ENCODE data around the gene LTBP1. TPM values are rescaled to one million over a fixed set of nuclear protein-coding genes. Genes with fewer than 3 reads are reported as not detected.

The LTBP1 gene
- total and polyA plus RNA-seq, 2 of the 13 experiments (the other 11 are each of a cell fraction or from before 2014, with no cell fraction given): 0.12 to 0.22 TPM

DNA sequence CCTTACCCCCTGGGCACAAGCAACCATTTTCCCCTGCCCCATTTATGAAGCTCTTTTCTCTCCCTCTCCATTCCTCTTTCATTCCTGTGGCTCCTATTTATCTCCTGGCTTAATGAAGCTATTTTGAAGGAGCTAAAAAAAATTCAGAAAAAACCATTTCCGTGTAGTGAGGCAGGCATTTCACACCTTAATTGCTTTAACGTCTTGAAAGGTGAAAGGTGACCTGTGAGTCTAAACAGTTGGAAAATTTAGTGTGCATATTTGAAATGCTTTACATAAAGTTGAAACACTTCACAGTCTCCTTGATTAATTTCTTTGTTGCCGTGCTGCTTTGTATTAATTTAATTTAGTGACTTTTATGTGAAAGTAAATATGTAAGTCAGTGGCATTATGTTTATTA, 83.6 kb downstream of the LTBP1 start:
- BruUV-seq (replicated peaks): no TSS peak
- TF ChIP-seq, protein P1, sequence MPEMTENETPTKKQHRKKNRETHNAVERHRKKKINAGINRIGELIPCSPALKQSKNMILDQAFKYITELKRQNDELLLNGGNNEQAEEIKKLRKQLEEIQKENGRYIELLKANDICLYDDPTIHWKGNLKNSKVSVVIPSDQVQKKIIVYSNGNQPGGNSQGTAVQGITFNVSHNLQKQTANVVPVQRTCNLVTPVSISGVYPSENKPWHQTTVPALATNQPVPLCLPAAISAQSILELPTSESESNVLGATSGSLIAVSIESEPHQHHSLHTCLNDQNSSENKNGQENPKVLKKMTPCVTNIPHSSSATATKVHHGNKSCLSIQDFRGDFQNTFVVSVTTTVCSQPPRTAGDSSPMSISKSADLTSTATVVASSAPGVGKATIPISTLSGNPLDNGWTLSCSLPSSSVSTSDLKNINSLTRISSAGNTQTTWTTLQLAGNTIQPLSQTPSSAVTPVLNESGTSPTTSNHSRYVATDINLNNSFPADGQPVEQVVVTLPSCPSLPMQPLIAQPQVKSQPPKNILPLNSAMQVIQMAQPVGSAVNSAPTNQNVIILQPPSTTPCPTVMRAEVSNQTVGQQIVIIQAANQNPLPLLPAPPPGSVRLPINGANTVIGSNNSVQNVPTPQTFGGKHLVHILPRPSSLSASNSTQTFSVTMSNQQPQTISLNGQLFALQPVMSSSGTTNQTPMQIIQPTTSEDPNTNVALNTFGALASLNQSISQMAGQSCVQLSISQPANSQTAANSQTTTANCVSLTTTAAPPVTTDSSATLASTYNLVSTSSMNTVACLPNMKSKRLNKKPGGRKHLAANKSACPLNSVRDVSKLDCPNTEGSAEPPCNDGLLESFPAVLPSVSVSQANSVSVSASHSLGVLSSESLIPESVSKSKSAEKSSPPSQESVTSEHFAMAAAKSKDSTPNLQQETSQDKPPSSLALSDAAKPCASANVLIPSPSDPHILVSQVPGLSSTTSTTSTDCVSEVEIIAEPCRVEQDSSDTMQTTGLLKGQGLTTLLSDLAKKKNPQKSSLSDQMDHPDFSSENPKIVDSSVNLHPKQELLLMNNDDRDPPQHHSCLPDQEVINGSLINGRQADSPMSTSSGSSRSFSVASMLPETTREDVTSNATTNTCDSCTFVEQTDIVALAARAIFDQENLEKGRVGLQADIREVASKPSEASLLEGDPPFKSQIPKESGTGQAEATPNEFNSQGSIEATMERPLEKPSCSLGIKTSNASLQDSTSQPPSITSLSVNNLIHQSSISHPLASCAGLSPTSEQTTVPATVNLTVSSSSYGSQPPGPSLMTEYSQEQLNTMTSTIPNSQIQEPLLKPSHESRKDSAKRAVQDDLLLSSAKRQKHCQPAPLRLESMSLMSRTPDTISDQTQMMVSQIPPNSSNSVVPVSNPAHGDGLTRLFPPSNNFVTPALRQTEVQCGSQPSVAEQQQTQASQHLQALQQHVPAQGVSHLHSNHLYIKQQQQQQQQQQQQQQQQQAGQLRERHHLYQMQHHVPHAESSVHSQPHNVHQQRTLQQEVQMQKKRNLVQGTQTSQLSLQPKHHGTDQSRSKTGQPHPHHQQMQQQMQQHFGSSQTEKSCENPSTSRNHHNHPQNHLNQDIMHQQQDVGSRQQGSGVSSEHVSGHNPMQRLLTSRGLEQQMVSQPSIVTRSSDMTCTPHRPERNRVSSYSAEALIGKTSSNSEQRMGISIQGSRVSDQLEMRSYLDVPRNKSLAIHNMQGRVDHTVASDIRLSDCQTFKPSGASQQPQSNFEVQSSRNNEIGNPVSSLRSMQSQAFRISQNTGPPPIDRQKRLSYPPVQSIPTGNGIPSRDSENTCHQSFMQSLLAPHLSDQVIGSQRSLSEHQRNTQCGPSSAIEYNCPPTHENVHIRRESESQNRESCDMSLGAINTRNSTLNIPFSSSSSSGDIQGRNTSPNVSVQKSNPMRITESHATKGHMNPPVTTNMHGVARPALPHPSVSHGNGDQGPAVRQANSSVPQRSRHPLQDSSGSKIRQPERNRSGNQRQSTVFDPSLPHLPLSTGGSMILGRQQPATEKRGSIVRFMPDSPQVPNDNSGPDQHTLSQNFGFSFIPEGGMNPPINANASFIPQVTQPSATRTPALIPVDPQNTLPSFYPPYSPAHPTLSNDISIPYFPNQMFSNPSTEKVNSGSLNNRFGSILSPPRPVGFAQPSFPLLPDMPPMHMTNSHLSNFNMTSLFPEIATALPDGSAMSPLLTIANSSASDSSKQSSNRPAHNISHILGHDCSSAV (CRISPR knock-in tag; IDR thresholded peaks at IDR 0.05; ENCODE audit: borderline replicate concordance): no peak
- TF ChIP-seq REPIN1 (CRISPR knock-in tag; IDR thresholded peaks at IDR 0.05; ENCODE audit: borderline replicate concordance, low read depth) (no peak), FOXJ3 (CRISPR knock-in tag; IDR thresholded peaks at IDR 0.05; ENCODE audit: borderline replicate concordance) (no peak), NFATC3 (CRISPR knock-in tag; IDR thresholded peaks at IDR 0.05) (no peak), CCDC6 (CRISPR knock-in tag; IDR thresholded peaks at IDR 0.05) (no peak), ETV6 (CRISPR knock-in tag; conservative IDR thresholded peaks at IDR 0.05) (no peak), TP53 (CRISPR knock-in tag; conservative IDR thresholded peaks at IDR 0.05) (no peak), ZBTB38 (CRISPR knock-in tag; IDR thresholded peaks at IDR 0.05) (no peak)
- TF ChIP-seq, protein P2, sequence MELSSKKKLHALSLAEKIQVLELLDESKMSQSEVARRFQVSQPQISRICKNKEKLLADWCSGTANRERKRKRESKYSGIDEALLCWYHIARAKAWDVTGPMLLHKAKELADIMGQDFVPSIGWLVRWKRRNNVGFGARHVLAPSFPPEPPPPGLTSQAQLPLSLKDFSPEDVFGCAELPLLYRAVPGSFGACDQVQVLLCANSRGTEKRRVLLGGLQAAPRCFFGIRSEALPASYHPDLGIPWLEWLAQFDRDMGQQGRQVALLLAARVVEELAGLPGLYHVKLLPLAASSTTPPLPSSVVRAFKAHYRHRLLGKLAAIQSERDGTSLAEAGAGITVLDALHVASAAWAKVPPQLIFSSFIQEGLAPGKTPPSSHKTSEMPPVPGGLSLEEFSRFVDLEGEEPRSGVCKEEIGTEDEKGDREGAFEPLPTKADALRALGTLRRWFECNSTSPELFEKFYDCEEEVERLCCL (CRISPR knock-in tag; IDR thresholded peaks at IDR 0.05; ENCODE audit: borderline replicate concordance): no peak
- TF ChIP-seq, protein P3, sequence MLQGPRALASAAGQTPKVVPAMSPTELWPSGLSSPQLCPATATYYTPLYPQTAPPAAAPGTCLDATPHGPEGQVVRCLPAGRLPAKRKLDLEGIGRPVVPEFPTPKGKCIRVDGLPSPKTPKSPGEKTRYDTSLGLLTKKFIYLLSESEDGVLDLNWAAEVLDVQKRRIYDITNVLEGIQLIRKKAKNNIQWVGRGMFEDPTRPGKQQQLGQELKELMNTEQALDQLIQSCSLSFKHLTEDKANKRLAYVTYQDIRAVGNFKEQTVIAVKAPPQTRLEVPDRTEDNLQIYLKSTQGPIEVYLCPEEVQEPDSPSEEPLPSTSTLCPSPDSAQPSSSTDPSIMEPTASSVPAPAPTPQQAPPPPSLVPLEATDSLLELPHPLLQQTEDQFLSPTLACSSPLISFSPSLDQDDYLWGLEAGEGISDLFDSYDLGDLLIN (CRISPR knock-in tag; IDR thresholded peaks at IDR 0.05; ENCODE audit: borderline replicate concordance): no peak
- TF ChIP-seq, protein P4, sequence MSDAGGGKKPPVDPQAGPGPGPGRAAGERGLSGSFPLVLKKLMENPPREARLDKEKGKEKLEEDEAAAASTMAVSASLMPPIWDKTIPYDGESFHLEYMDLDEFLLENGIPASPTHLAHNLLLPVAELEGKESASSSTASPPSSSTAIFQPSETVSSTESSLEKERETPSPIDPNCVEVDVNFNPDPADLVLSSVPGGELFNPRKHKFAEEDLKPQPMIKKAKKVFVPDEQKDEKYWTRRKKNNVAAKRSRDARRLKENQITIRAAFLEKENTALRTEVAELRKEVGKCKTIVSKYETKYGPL (CRISPR knock-in tag; IDR thresholded peaks at IDR 0.05): no peak

More for the DNA sequence above, 83.6 kb downstream of the LTBP1 start:
- CTCF ChIA-PET (ENCODE audit: low intra/inter-chr PET ratio, low total read pairs): no interaction called here
- H3K9ac ChIP-seq (ENCODE audit: insufficient read depth, low read depth, low read length): no peak overlapping the region
- no peak overlapping the region for H2AFZ ChIP-seq (ENCODE audit: low read length)
- H3K4me3 ChIP-seq (replicated peaks in 1 of 3; ENCODE audit: insufficient read depth in 1 of 3, low read depth in 2 of 3, low read length in 3 of 3): no peak overlapping the region
- intact Hi-C loops (cut with micrococcal nuclease; ENCODE audit: unreplicated experiment) (loop anchor here (5.0 kb wide), 1 partner anchor 242 kb away; no protein-coding TSS in a partner anchor), in situ Hi-C loops (cut with HindIII; ENCODE audit: extremely low pct_ligation_motif_present, low pct_unique_long_range_greater_than_20kb) (loop anchor here (5.0 kb wide), 1 partner anchor 258 kb away; no protein-coding TSS in a partner anchor)
- POLR2A ChIA-PET: no interaction called here
- 4% methylated on average over 3 of the region's 3 CpGs for WGBS (ENCODE audit: low lambda C conversion rate)
- FAIRE-seq (no peak), ATAC-seq (no peak), DNase-seq (ENCODE audit: low spot score) (no peak)
- no peaks in the 10 kb centered on the region for H3K79me2 ChIP-seq (ENCODE audit: insufficient read depth, low read length)
- H3K27me3 ChIP-seq (ENCODE audit: control insufficient read depth in 1 of 2, insufficient read depth in 2 of 2, low read length in 2 of 2): no peaks in the 10 kb centered on the region; a peak in 1 of 5 replicates
- no peaks in the 10 kb centered on the region for H3K9me3 ChIP-seq (ENCODE audit: low read length)
- H3K4me1 ChIP-seq (ENCODE audit: insufficient read depth, low read length): no peaks in the 10 kb centered on the region
- no peak overlapping the region for H3K27ac ChIP-seq (ENCODE audit: extremely low read length, insufficient read depth, low read length)
- no peaks in the 10 kb centered on the region for H4K20me1 ChIP-seq (ENCODE audit: insufficient read depth, low read length)
- H3K4me2 ChIP-seq (ENCODE audit: low read depth, low read length): no peak overlapping the region
- H3K36me3 ChIP-seq (replicated peaks in 1 of 2; ENCODE audit: control insufficient read depth in 1 of 2, insufficient read depth in 2 of 2, low read length in 2 of 2): no peaks in the 10 kb centered on the region

All from HepG2 (cell line).